ENCODE measurements around the gene NR2F1-AS1.

The NR2F1-AS1 gene

GRCh38 chr5:93596676-93597490 is 15.9 kb upstream of the NR2F1-AS1 start:
- TF ChIP-seq CTCF (conservative IDR thresholded peaks at IDR 0.05), result no peak
- no peak overlapping the region for H3K27ac ChIP-seq

GRCh38 chr5:93596310-93596675 is 15.3 kb upstream of the NR2F1-AS1 start:
- no peak overlapping the region for H3K27ac ChIP-seq
- TF ChIP-seq CTCF (conservative IDR thresholded peaks at IDR 0.05), result no peak

GRCh38 chr5:93595420-93596147 is 14.6 kb upstream of the NR2F1-AS1 start:
- TF ChIP-seq CTCF (conservative IDR thresholded peaks at IDR 0.05), result no peak
- no peak overlapping the region for H3K27ac ChIP-seq

GRCh38 chr5:93594591-93595419 is 13.8 kb upstream of the NR2F1-AS1 start:
- TF ChIP-seq CTCF (conservative IDR thresholded peaks at IDR 0.05), result no peak
- no peak overlapping the region for H3K27ac ChIP-seq

- TF ChIP-seq CTCF (conservative IDR thresholded peaks at IDR 0.05), result no peak
- H3K27ac ChIP-seq, result no peak overlapping the region
These were observed 12.6 kb upstream of the NR2F1-AS1 start for GRCh38 chr5:93593476-93594131.

GRCh38 chr5:93592883-93593282 is 11.9 kb upstream of the NR2F1-AS1 start:
- TF ChIP-seq CTCF (conservative IDR thresholded peaks at IDR 0.05), result no peak
- H3K27ac ChIP-seq, result no peak overlapping the region
